Measurements from ENCODE around the gene PTH1R.
A peak's percentile ranks its signal among the peaks of the same experiment; 100 is the strongest.

Gene PTH1R

GRCh38 chr3:46865031-46865507, 12.5 kb upstream of the PTH1R start:
- no peak for DNase-seq

DNA sequence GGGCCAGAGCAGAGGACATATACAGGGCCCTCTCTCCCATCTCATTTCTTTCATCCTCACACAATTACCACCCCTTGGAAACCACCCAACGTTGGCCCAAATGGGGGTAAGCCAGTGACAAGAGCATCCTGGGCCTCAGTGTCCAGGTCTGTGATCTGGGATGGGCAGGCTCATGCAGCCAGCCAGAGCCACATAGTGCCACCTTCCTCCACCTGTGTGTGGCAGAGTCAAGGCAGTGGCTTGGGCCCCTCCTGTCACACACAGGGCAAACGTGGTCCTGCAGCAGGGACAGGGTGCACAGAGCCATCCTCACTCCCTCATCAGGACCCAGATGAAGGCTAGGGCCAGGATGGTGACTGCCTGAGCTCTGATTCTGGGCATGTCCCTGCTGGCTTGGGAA, 12.0 kb upstream of the PTH1R start:
- DNase-seq = no peak

DNA sequence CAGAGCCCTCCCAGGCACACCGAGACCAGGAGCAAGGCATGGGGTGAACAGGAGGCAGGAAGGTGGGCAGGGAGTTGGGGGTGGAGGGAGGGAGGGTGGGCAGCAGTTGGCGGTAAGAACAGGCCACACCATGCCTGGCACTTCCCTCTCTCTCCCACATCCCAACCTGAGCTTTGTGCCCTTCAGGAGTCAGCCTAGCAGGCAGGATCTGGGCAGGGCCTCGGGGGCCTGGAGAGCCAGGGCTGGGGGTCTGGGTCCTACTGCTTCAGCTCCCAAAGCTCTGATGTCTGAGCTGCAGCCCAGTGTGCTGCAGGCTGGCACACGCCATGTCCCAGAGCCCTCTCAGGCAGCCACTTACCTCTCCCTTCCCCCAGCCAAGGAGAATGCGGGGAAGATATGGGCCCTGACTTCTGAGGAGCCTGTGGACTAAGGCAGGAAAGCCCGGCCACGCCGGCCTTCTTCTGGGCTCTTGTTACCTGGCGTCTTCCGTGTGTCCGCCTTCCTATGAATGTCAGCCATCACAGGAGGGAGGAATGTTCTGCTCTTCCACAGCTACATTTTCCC, 11.4 kb upstream of the PTH1R start:
- no peak for DNase-seq

DNA sequence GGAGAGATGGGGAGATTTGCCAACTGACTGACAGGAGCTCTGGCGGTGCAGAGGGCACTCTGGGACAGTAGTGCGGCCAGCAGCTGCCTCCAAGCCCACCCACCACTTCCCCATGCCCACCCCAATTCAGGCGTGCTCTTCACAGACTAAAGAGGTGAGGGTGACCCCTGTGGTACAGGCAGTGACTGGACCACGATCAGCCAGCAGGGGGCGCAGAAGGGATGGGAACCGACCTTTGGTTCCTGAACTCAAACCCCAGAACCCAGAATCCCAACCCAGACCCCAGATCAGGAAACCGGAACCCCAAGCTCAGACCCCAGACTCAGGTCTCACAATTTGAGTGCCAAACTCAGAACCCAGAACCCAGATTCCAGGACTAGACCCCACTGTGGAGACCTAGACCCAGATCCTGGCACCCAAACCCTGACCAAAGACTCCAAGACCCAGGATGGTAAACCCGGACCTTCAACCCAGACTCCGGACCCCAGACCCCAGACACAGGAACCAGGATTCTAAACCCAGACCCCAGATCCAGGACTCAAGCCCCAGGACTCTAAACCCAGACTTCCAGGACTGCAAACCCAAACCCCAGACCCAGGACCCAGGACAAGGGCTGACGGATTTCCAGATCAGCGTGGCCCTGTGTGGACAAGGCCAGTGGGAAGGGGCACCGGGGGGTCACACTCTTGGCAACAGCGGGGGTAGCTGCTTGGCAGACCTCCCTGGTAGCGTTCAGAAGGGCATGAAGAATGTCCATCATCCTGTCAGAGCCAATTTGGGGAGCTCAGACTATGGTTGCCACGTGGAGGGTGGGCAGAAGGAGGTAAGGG, 10.6 kb upstream of the PTH1R start:
- DNase-seq = peak; percentile 85

DNA sequence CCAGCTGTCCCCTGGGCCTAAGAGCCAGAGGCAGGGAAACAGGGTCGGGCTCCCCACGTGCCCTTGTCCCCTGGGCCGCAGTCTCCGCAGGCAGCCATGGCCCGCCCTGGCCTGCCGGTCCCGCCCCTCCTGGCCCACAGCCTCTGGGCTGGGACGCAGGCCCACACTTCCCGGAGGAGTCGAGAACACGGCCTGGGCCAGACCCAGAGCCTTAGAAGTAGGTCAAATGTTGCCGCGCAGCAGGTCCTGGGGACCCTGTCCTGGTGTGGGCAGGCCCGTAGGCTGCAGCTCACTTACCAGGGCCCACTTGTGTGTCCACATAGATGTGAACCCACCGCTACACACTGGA, 10.0 kb upstream of the PTH1R start:
- no peak for DNase-seq

DNA sequence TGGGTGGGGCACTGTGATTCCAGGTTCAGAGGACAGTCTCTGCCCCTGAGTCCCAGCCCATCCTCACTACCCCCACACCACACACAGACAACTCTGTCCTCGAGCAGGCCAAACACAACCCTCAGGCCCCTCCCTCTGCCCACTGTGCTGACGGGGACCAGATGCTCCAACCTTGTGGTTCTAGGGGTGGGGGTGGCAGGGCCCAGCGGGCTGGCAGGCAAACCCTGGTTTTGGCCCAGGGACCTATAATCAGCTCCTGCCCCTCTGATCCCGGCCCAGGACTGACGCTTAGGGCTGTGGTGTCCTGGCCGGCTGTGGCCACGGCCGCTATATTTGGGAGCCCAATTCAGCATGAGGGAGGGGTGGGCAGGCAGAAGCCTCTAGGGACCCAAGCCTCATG, 9.2 kb upstream of the PTH1R start:
- no peak for DNase-seq

DNA sequence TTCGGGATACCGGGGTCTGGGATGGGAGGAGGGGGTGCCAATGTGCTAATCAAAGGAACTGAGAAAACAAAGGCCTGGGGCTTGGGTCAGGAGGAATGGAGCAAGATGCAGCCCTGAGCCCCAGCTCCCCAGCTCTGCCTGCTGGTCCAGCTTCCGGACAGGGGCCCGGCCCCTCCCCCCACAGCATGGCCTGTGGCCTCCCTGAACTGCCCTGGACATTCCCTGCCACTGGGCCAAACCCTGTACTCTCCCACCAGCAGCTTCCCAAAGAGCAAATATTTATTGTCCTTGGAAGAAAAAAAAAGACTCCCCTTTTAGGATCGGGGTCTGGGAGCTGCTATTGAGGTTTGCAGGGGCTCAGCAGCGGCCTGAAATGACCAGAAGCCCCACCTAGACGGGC, 8.6 kb upstream of the PTH1R start:
- no peak for DNase-seq

GRCh38 chr3:46869440-46869839, 8.1 kb upstream of the PTH1R start:
- no peak for DNase-seq

DNA sequence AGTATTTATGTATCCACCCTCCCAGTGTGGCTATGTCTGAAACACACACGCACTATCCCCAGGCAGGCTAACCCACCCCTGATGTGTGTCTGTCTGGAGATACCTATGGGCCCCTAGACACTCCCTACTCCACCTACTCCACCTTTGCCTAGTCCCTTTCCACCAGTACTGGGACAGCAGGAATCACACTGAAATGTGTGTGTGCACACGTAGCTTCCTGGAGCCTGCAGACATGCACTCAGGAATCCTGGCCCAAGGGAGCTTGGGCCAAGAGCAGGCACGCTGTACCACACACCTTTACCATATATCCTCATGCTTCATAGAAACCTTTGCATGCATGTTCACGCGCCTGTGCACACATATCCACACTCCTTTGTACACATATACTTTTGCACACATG, 6.9 kb upstream of the PTH1R start:
- no peak for DNase-seq

DNA sequence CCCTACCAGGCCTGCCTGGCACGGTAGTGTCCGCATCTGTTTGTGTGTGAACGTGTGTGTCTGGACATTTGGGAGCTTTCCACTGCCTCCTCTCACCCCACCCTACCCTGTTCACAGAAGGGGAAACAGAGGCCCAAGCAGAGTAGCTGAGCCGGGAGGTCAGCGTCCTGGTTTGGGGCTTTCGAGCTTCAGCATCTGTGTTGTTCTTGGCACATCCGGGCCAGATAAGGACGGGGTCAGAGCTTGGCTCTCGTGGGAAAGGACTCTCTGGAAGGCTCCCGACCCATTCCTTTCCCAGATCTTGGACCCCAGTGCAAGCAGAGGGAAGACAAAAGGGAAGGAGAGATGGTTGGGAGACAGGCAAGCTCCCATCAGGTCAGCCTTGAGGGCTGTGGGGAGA, 6.3 kb upstream of the PTH1R start:
- DNase-seq = no peak

DNA sequence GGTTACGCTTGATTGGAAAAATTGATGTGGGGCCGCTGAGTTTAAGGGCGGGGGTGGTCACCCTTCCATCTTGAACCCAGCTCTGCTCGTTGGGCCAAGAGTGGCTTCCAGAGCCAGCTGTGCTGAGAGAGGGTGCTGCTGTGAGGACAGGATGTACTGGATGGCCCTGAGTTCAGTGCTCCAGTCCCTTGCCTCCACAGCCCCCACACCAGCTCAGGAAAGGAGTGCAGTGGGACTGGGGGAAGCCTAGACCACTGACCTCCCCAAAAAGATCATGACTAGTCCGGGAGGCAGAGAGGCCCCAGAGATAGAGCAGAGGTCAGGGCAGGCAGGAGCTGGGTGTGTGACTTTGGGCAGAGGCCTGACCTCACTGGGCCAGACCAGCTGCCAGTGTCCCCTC, 4.0 kb upstream of the PTH1R start:
- no peak for DNase-seq

DNA sequence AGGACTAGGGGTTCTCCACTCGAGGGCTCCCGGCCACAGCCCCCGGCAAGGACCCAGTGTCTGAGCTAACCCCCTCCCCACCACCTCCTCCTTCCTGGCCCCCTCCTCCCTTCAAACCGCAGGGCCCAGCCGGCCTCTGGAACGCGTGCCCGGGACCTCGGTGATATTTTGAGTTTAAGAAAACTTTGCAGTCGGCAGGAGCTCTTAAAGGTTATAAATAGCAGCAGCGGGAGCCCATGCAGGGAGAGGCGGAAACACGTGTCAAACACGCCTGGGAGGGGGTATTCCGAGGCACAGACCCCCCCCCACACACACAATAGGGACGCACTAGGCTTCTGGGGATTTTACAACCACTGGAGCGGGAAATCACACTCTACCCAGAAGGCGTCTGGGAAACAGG, 3.1 kb upstream of the PTH1R start:
- no peak for DNase-seq

- no peak for DNase-seq
Observed at GRCh38 chr3:46875560-46875959, 2.0 kb upstream of the PTH1R start.

- no peak for DNase-seq
Observed at GRCh38 chr3:46876313-46877300, 914 bp upstream of the PTH1R start.

- no peak for DNase-seq
Observed at GRCh38 chr3:46878781-46879436, 1.4 kb downstream of the PTH1R start.

- DNase-seq = no peak
Observed at GRCh38 chr3:46880884-46881595, 3.5 kb downstream of the PTH1R start.

DNA sequence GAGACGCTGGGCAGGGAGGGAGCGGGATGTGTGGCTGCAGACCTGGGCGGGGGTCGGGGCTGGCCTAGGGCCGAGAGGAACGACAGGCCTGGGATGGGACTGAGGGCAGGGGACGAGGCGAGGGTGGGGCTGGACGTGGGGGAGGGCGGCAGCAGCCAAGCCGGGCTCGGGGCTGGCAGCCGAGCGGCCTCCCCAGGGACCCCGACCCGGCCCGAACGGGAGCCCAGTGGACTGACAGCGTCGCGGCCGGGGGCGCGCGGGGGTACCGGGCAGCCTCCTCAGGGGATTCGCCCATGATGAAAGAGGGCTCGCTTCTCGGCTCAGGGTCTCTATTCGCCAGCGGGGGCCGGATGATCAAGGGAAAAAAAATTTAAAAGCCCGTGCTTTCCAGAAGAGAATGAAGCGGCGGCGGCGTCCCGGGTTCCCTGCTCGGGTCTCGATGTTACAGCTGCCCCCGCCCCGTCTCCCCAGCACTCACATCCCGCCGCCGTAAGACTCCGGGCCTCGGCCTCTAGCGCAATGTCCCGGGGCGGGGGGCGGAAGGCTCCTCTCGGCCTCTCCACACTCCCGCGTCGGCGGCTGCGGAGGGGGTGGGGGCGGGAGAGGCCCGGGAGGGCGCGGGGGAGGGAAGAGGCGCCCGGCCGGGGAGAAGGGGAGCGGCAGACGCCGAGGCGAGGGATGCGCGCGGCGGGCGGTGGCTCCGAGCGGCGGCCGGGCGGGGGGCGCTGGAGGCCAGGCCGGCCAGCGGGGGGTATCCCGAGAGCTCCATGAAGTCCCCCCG, 4.3 kb downstream of the PTH1R start:
- DNase-seq = peak; percentile 13

GRCh38 chr3:46882377-46883053, 5.0 kb downstream of the PTH1R start:
- no peak for DNase-seq

DNA sequence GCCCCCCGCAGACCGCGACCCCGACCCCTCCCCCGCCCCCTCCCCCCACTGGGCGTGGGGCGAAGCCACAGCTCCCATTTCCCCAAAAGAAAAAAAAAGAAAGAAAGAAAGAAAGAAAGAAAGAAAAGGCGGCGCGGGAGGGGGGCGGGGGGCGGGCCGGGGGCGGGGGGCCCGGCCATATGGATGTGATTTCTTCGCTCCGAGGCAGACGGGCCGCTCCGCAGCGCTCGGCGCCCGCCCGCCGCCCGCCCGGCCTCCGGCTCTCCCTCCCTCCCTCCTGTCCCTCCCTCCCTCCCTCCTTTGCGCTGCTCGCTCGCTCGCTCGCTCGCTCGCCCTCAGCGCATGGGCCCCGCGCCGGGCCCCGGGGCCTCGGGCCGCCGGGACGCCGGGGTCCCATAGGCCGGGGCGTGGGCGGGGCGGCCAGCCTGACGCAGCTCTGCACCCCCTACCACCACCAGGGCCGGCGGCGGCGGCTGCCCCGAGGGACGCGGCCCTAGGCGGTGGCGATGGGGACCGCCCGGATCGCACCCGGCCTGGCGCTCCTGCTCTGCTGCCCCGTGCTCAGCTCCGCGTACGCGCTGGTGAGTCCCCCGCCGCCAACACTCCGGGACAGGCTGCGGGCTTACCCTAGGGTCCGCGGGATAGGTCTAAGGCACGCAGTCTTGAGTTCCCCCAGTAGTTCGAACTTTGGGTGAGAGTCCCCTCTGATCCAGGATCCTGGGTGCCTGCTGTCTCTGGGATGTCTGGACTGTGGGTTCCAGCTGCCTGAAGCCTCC, 5.7 kb downstream of the PTH1R start:
- DNase-seq = no peak

- no peak for DNase-seq
Observed at GRCh38 chr3:46883830-46884185, 6.3 kb downstream of the PTH1R start.
